Chondrocyte (in vitro differentiated cells): ENCODE data around the gene YTHDF1. TPM values are rescaled to one million over a fixed set of nuclear protein-coding genes. Genes with fewer than 3 reads are reported as not detected.
A peak's percentile ranks its signal among the peaks of the same experiment; 100 is the strongest.

Source experiments
- DNase-seq: peaks from one replicate; pipeline ENCODE4 v3.0.0; 2021; ENCODE audit warnings: mixed read lengths, low spot score
- H3K27ac Mint-ChIP-seq: one replicate; pipeline ENCODE4 v1.8.0; 2021; ENCODE audit warnings: mild to moderate bottlenecking, moderate library complexity, mixed read lengths; ENCODE audit not compliant: unreplicated experiment
- H3K27me3 Mint-ChIP-seq: 2 replicates; pipeline ENCODE4 v1.8.0; 2021; ENCODE audit warnings: low read depth, mixed read lengths
- H3K36me3 Mint-ChIP-seq: 2 replicates; pipeline ENCODE4 v1.8.0; 2021; ENCODE audit warnings: low read depth, mixed read lengths
- H3K4me1 Mint-ChIP-seq: 2 replicates; pipeline ENCODE4 v1.8.0; 2021; ENCODE audit warnings: low read depth, mild to moderate bottlenecking, mixed read lengths
- H3K4me3 Mint-ChIP-seq: one replicate; pipeline ENCODE4 v1.8.0; 2021; ENCODE audit warnings: mild to moderate bottlenecking, moderate library complexity, mixed read lengths; ENCODE audit not compliant: unreplicated experiment
- H3K9me3 Mint-ChIP-seq: 2 replicates; pipeline ENCODE4 v1.8.0; 2021; ENCODE audit warnings: low read depth, mixed read lengths
- total RNA-seq: library from RNA; stranded (reverse); gene quantifications from 3 replicates; pipeline ENCODE4 v1.2.1, GENCODE V29; 2021
- TF ChIP-seq, protein P1 (sequence below): fragments of 200-600 bp; sonication (generic); IDR thresholded peaks from 2 replicates; pipeline ENCODE4 v1.5.0; 2021; ENCODE audit warnings: antibody characterized with exemption, mild to moderate bottlenecking, moderate library complexity

YTHDF1 gene
- total RNA-seq, 1 donor from 2014 or later = 39.1 TPM

DNA sequence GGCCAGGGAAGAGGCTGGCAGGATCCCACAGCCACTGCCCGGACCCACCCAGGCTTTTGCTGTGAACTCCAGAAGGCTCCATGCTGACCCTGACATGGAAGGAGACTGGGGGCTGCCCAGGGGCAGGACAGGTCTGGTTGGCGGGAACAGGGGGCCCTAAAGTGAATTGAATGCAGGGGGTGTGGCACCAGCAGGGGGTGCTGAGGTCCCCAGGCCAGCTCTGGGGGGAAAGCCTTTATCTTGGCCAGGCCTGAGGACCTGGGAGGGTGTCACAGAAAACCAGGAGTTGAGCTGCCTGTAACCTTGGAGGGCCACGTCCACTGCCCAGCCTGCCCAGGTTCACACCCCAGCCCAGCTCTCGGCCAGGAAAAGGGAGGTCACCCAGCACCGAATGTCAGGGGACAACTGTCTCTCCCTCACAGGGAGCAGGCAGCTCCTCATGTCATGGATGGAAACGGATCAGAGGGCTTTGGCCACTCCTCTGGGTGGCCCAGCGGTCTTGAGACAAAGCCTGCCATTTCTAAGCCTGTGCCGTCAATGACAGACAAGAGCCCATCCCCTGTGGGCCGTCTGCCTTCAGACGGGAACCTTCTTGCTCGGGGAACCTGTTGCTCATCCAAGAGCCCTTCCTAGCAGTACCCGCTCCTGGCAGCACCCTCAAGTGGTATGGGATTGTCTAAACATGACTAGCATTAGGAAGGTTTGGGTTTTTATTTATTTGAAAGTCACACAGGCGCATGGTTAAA is 2.9 kb upstream of the YTHDF1 start:
- H3K27me3 Mint-ChIP-seq = peaks cover 10% of the 10 kb centered on the region
- TF ChIP-seq, protein P1, sequence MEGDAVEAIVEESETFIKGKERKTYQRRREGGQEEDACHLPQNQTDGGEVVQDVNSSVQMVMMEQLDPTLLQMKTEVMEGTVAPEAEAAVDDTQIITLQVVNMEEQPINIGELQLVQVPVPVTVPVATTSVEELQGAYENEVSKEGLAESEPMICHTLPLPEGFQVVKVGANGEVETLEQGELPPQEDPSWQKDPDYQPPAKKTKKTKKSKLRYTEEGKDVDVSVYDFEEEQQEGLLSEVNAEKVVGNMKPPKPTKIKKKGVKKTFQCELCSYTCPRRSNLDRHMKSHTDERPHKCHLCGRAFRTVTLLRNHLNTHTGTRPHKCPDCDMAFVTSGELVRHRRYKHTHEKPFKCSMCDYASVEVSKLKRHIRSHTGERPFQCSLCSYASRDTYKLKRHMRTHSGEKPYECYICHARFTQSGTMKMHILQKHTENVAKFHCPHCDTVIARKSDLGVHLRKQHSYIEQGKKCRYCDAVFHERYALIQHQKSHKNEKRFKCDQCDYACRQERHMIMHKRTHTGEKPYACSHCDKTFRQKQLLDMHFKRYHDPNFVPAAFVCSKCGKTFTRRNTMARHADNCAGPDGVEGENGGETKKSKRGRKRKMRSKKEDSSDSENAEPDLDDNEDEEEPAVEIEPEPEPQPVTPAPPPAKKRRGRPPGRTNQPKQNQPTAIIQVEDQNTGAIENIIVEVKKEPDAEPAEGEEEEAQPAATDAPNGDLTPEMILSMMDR = peak; percentile 13
- no peak overlapping the region for H3K4me3 Mint-ChIP-seq
- no peaks in the 10 kb centered on the region for H3K36me3 Mint-ChIP-seq
- no peak for DNase-seq
- H3K4me1 Mint-ChIP-seq = peaks cover 28% of the 10 kb centered on the region
- H3K9me3 Mint-ChIP-seq = no peaks in the 10 kb centered on the region
- no peak overlapping the region for H3K27ac Mint-ChIP-seq

DNA sequence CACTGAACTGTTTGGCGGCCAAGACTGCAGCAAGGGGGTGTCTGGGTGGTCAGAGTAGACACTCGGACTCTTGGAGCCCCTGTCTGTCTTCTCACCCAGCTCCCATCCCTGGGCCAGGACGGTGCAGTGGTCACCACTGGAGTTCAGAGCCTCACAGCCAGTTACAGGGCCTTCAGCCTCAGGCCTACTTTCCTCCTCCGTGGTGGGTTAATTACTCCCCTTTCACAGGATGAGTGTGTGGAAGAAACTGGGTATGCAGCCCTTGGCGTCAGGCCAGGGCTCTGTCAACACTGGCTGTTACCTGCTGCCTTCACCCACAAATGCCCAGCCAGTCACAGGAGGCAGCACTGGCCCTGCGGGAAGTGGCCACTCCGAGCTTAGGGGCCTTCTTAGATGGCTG is 1.8 kb upstream of the YTHDF1 start:
- DNase-seq = no peak
- TF ChIP-seq, protein P1 = no peak
- H3K36me3 Mint-ChIP-seq = peaks cover 4% of the 10 kb centered on the region
- H3K9me3 Mint-ChIP-seq = no peaks in the 10 kb centered on the region
- no peak overlapping the region for H3K4me3 Mint-ChIP-seq
- peaks cover 10% of the 10 kb centered on the region for H3K27me3 Mint-ChIP-seq
- no peak overlapping the region for H3K27ac Mint-ChIP-seq
- peaks cover 31% of the 10 kb centered on the region for H3K4me1 Mint-ChIP-seq

DNA sequence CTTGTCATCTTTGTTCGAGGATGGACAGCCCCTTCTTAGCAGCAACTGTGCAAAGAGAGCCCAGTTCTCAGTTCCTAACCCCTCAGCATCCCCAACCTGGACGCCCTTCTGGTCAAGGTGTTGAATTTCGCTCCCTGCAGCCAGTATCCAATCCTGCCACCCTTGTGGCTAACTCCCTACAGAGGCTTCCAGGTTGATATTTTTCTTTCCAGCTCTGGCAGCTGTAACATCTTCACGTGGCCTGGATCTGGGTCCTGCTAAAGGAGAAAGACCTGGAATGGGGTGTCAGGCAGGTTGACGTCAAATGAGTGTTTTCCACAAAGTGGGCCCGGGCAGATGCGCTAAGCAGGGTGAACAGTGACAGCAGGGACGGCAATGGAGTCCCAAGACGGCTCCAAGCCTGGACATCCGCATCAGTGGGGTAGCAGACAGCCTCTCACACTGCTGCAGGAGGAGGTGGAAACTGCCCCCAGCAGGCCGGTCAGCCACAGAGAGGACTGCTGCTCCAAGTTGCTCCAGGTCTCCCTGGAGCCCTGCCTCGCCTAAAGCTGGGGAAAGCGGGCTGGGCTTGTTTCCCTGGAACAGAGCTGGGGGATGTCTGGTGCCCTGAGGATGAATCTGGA is 1.0 kb upstream of the YTHDF1 start:
- Mint-ChIP-seq H3K27me3 (peaks cover 10% of the 10 kb centered on the region), H3K4me3 (peak overlapping the region; percentile 77), H3K27ac (peak overlapping the region; percentile 76), H3K4me1 (peaks cover 39% of the 10 kb centered on the region), H3K36me3 (peaks cover 7% of the 10 kb centered on the region), H3K9me3 (no peaks in the 10 kb centered on the region)
- DNase-seq = no peak
- TF ChIP-seq, protein P1 = no peak

DNA sequence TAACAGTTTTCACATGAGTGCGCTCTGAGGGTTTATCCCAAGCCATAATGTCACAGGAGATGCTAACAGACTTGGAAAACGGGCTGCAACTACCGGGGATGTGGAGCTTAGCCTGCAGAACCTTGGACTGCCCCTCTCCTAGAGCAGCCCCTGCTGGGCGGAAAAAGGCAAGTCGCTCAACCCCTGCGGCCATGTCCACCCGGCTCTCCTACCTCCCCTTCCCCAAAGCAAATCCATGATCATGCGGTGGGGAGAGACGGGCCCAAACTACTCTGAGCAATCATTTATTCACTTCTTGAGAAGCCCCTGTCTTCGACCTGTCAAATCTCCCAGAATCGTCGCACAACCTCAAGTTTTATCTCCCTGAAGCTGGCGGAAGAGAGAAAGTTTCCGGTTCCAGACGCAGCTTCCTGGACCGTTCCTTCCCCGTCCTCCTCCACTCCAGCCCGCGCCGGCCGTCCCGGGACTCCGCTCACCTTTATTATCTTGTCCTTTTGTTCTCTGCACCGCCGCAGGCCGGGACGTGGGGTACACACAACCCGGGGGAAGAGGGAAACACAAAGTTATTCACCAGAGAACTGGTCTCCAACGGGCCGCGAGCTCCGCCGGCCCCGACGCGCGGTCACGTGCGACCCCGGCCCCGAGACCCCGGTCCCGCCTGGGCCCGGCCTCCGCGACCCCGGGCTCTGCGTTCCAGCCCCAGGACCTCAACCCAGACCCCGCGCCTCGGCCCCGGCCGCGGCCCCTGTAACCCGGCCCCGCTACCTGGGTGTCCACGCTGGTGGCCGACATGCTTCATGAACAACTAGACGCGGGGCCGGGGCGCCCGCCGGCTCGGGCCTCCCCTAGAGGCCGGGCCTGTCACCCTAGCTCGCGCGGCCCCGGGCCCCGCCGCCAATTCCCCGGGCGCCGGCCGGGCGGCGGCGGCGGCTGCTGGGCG is 560 bp downstream of the YTHDF1 start:
- H3K27me3 Mint-ChIP-seq = peaks cover 5% of the 10 kb centered on the region

More for the DNA sequence above, 560 bp downstream of the YTHDF1 start:
- Mint-ChIP-seq H3K36me3 (peaks cover 10% of the 10 kb centered on the region), H3K27ac (peak overlapping the region; percentile 94), H3K9me3 (no peaks in the 10 kb centered on the region), H3K4me1 (peaks cover 46% of the 10 kb centered on the region), H3K4me3 (peak overlapping the region; percentile 98)
- DNase-seq = no peak
- TF ChIP-seq, protein P1 = peak; percentile 77
